Small intestine (tissue), 7 donors: ENCODE measurements around the gene PSMD9. TPM values are rescaled to one million over a fixed set of nuclear protein-coding genes. Genes with fewer than 3 reads are reported as not detected.
"Not testable (repeated sequence)": the region's sequence is repeated elsewhere in the genome, so short reads cannot be mapped to it uniquely, and the experiment has no call there.

ENCODE experiments used
- DNase-seq, 2 donors: peaks; one replicate each; pipeline versions ENCODE4 v3.0.0 to v3.0.0-alpha.2; 2013
- FAIRE-seq: peaks from 2 replicates; lab custom pipeline; 2012; peaks lifted over from hg19 to GRCh38; lab: Jason Lieb, UNC
- H3K27ac ChIP-seq, 3 donors: one replicate each; pipeline ENCODE4 v1.5.1; 2013; ENCODE audit warnings: low read length in 2 of 3, mild to moderate bottlenecking in 2 of 3, control low read depth in 1 of 3, inconsistent platforms in 1 of 3, low read depth in 1 of 3, moderate library complexity in 1 of 3
- H3K27me3 ChIP-seq, 3 donors: one replicate each; pipeline ENCODE4 v1.6.1; 2013; ENCODE audit warnings: low read length in 3 of 3, inconsistent platforms in 1 of 3; ENCODE audit not compliant: control insufficient read depth in 3 of 3, insufficient read depth in 3 of 3
- H3K36me3 ChIP-seq, 3 donors: one replicate each; pipeline ENCODE4 v1.6.1; 2013; ENCODE audit warnings: low read length in 3 of 3, inconsistent platforms in 1 of 3, low read depth in 1 of 3, mild to moderate bottlenecking in 1 of 3, moderate library complexity in 1 of 3; ENCODE audit not compliant: control insufficient read depth in 3 of 3, insufficient read depth in 2 of 3
- H3K4me1 ChIP-seq, 3 donors: one replicate each; pipeline ENCODE4 v1.6.1; 2013; ENCODE audit warnings: low read length in 2 of 3, inconsistent platforms in 1 of 3, low read depth in 1 of 3, mild to moderate bottlenecking in 1 of 3, moderate library complexity in 1 of 3; ENCODE audit not compliant: control insufficient read depth in 3 of 3, insufficient read depth in 2 of 3
- H3K4me3 ChIP-seq, 3 donors: one replicate each; pipeline ENCODE4 v1.5.1; 2013; ENCODE audit warnings: low read length in 3 of 3, control low read depth in 1 of 3, inconsistent platforms in 1 of 3, low read depth in 1 of 3, mild to moderate bottlenecking in 1 of 3, moderate library complexity in 1 of 3
- H3K9me3 ChIP-seq, 2 donors: one replicate each; pipeline ENCODE4 v1.6.1; 2013; ENCODE audit warnings: low read depth in 1 of 2, low read length in 1 of 2; ENCODE audit not compliant: control insufficient read depth in 2 of 2, insufficient read depth in 1 of 2
- WGBS, 3 donors: extraction: QIAGEN DNeasy Blood & Tissue Kit; methylation state at CpG; one replicate each; pipeline ENCODE4 v1.1.7; 2013; 5-methylcytosine and 5-hydroxymethylcytosine counted together
- polyA plus RNA-seq, 4 donors: library from polyadenylated mRNA; stranded (reverse) in 3 of 4; unstranded in 1 of 4; fragments of 200-250 nt in 3 of 4; fragments of 120-200 nt in 1 of 4; gene quantifications; one replicate each; pipeline versions ENCODE4 v1.2.1 to v1.2.3, GENCODE V29; 2013
- donor health status: healthy with polysubstance abuse.
- donor health status: control.
- donor health status: control.
- donor health status: Bipolar disorder and iron deficiency.
- donor health status: healthy.

PSMD9 gene
- polyA plus RNA-seq, 4 donors: 54.9 to 123 (median 89.0) TPM

- Histone ChIP-seq H3K4me3 (peak overlapping the region in 2 of 3 donors; percentile 33 to 39), H3K27ac (no peak overlapping the region), H3K27me3 (no peaks in the 10 kb centered on the region), H3K36me3 (peaks cover 0 to 35% (median 9%) of the 10 kb centered on the region in 3 donors), H3K9me3 (no peaks in the 10 kb centered on the region), H3K4me1 (no peaks in the 10 kb centered on the region)
- DNase-seq (no peak), FAIRE-seq (no peak)
- WGBS, 3 donors: 20 to 27% (median 24%) methylated on average over 16 to 22 of the region's 22 CpGs
These were observed 30.1 kb downstream of the PSMD9 start for GRCh38 chr12:121918679-121919038.

GRCh38 chr12:121921066-121921465 is 32.5 kb downstream of the PSMD9 start:
- DNase-seq (no peak), FAIRE-seq (no peak)
- Histone ChIP-seq H3K9me3 (no peaks in the 10 kb centered on the region), H3K4me3 (no peak overlapping the region), H3K36me3 (peaks cover 0 to 13% (median 2%) of the 10 kb centered on the region in 3 donors), H3K27ac (no peak overlapping the region), H3K4me1 (peaks cover 0 to 3% (median 2%) of the 10 kb centered on the region in 3 donors), H3K27me3 (no peaks in the 10 kb centered on the region)
- WGBS, 3 donors: 78 to 94% (median 89%) methylated on average over 2 of the region's 2 CpGs

- 58 to 67% (median 64%) methylated on average over 7 of the region's 7 CpGs for WGBS, 3 donors
- no peaks in the 10 kb centered on the region for H3K36me3 ChIP-seq
- H3K9me3 ChIP-seq: no peaks in the 10 kb centered on the region
- peaks cover 0 to 3% (median 2%) of the 10 kb centered on the region in 3 donors for H3K4me1 ChIP-seq
- no peaks in the 10 kb centered on the region for H3K27me3 ChIP-seq
- no peak for FAIRE-seq
- no peak for DNase-seq
- peak overlapping the region in 1 of 3 donors; percentile 44 for H3K27ac ChIP-seq
- no peak overlapping the region for H3K4me3 ChIP-seq
These were observed 36.7 kb downstream of the PSMD9 start for GRCh38 chr12:121925358-121925695.

GRCh38 chr12:121926874-121927706 is 38.5 kb downstream of the PSMD9 start:
- H3K27me3 ChIP-seq: no peaks in the 10 kb centered on the region
- no peak for FAIRE-seq
- no peak overlapping the region for H3K4me3 ChIP-seq
- no peak overlapping the region for H3K27ac ChIP-seq
- H3K4me1 ChIP-seq: peaks cover 0 to 3% (median 2%) of the 10 kb centered on the region in 3 donors
- H3K9me3 ChIP-seq: no peaks in the 10 kb centered on the region
- 72 to 86% (median 82%) methylated on average over 7 of the region's 7 CpGs for whole genome bisulfite sequencing, 3 donors
- no peak for DNase-seq
- H3K36me3 ChIP-seq: no peaks in the 10 kb centered on the region

- Histone ChIP-seq H3K27ac (no peak overlapping the region), H3K4me1 (peaks cover 0 to 3% (median 2%) of the 10 kb centered on the region in 3 donors), H3K9me3 (no peaks in the 10 kb centered on the region), H3K4me3 (no peak overlapping the region), H3K36me3 (no peaks in the 10 kb centered on the region), H3K27me3 (no peaks in the 10 kb centered on the region)
- FAIRE-seq: no peak
- 55 to 87% (median 72%) methylated on average over 5 of the region's 5 CpGs for WGBS, 3 donors
- DNase-seq: no peak
These were observed 39.2 kb downstream of the PSMD9 start for GRCh38 chr12:121927813-121928212.

- not testable (repeated sequence) for DNase-seq, H3K36me3 ChIP-seq, H3K27me3 ChIP-seq, H3K4me1 ChIP-seq, H3K9me3 ChIP-seq, H3K27ac ChIP-seq, FAIRE-seq, H3K4me3 ChIP-seq
- WGBS, 3 donors: 94 to 98% (median 96%) methylated on average over 7 of the region's 7 CpGs
These were observed 41.0 kb downstream of the PSMD9 start for GRCh38 chr12:121929545-121929944.

GRCh38 chr12:121930862-121931261 is 42.3 kb downstream of the PSMD9 start:
- H3K4me3 ChIP-seq: no peak overlapping the region
- H3K4me1 ChIP-seq: no peaks in the 10 kb centered on the region
- 84 to 88% (median 88%) methylated on average over 4 of the region's 4 CpGs for WGBS, 3 donors
- no peak overlapping the region for H3K27ac ChIP-seq
- no peaks in the 10 kb centered on the region for H3K36me3 ChIP-seq
- DNase-seq (no peak), FAIRE-seq (no peak)
- no peaks in the 10 kb centered on the region for H3K27me3 ChIP-seq
- H3K9me3 ChIP-seq: no peaks in the 10 kb centered on the region

- FAIRE-seq: no peak
- no peaks in the 10 kb centered on the region for H3K36me3 ChIP-seq
- WGBS, 3 donors: 91 to 95% (median 91%) methylated on average over 3 of the region's 3 CpGs
These were observed 43.6 kb downstream of the PSMD9 start for GRCh38 chr12:121932176-121932536.

More at GRCh38 chr12:121932176-121932536, 43.6 kb downstream of the PSMD9 start:
- Histone ChIP-seq H3K27ac (no peak overlapping the region), H3K9me3 (no peaks in the 10 kb centered on the region), H3K27me3 (no peaks in the 10 kb centered on the region), H3K4me3 (no peak overlapping the region), H3K4me1 (no peaks in the 10 kb centered on the region)
- no peak for DNase-seq
